Prostate gland (tissue), 2 donors: ENCODE measurements around the gene COL6A5. TPM values are rescaled to one million over a fixed set of nuclear protein-coding genes. Genes with fewer than 3 reads are reported as not detected.

ENCODE experiments used
- DNase-seq: peaks from one replicate; pipeline ENCODE4 v3.0.0-alpha.2; 2019; ENCODE audit warnings: low spot score
- H3K27ac ChIP-seq, 2 donors: fragments of 200-600 bp; sonication (generic); 2 replicates each; pipeline ENCODE4 v1.5.1; 2017 to 2019
- H3K27me3 ChIP-seq: fragments of 200-600 bp; sonication (generic); replicated peaks from 2 replicates; pipeline ENCODE4 v1.5.1; 2019; ENCODE audit not compliant: insufficient read depth
- H3K36me3 ChIP-seq, 2 donors: fragments of 200-600 bp; sonication (generic); 1 replicate in 1 of 2; 2 replicates in 1 of 2; pipeline versions ENCODE4 v1.5.1 to v1.8.1; 2017 to 2019
- H3K4me1 ChIP-seq: fragments of 200-600 bp; sonication (generic); replicated peaks from 2 replicates; pipeline ENCODE4 v1.5.1; 2019
- H3K4me3 ChIP-seq, 2 donors: fragments of 200-600 bp; sonication (generic); 2 replicates each; pipeline ENCODE4 v1.5.1; 2017 to 2019
- H3K9me3 ChIP-seq: fragments of 200-600 bp; sonication (generic); 2 replicates; pipeline ENCODE4 v1.5.1; 2017
- CTCF ChIP-seq, 4 experiments: fragments of 200-600 bp in 2 of 4; fragments of 450-650 bp in 2 of 4; sonication (generic) in 2 of 4; IDR thresholded peaks; 1 replicate in 3 of 4; 2 replicates in 1 of 4; pipeline ENCODE4 v1.5.1; 2016 to 2019; ENCODE audit warnings: antibody characterized with exemption in 4 of 4, mild to moderate bottlenecking in 2 of 4, moderate library complexity in 2 of 4
- POLR2A ChIP-seq: fragments of 450-650 bp; IDR thresholded peaks from one replicate; pipeline ENCODE4 v1.6.1; 2016; ENCODE audit warnings: antibody characterized with exemption, mild to moderate bottlenecking
- POLR2AphosphoS5 ChIP-seq: sonication (generic); formaldehyde crosslinking; IDR thresholded peaks from one replicate; pipeline ENCODE4 v1.6.1; 2017; ENCODE audit warnings: antibody characterized with exemption
- WGBS: methylation state at CpG from one replicate; pipeline ENCODE4 v1.1.5; 2018; 5-methylcytosine and 5-hydroxymethylcytosine counted together
- intact Hi-C: fragments of 100-400 bp; cut with DNase I; formaldehyde crosslinking; loops from one replicate; pipeline ENCODE4 v1.14.2; 2022
- total RNA-seq, 2 donors: library from RNA; depleted of rRNA; stranded (reverse); fragments of >200 nt; gene quantifications; one replicate each; pipeline ENCODE4 v1.1.0, GENCODE V29; 2016

COL6A5 gene
- total RNA-seq, 2 donors from 2014 or later: 0.57 TPM; not detected in 1

- Histone ChIP-seq H3K9me3 (no peaks in the 10 kb centered on the region), H3K27me3 (no peaks in the 10 kb centered on the region), H3K4me3 (no peak overlapping the region), H3K4me1 (no peaks in the 10 kb centered on the region), H3K36me3 (no peaks in the 10 kb centered on the region), H3K27ac (no peak overlapping the region)
- TF ChIP-seq CTCF (IDR thresholded peaks at IDR 0.05) (no peak), POLR2AphosphoS5 (no peak), POLR2A (no peak)
- WGBS: 61% methylated on average over 3 of the region's 3 CpGs
- intact Hi-C loops: no loop called here
- no peak for DNase-seq
Measured at GRCh38 chr3:130384476-130385025, 39.1 kb downstream of the COL6A5 start.

- H3K9me3 ChIP-seq: no peaks in the 10 kb centered on the region
- no peaks in the 10 kb centered on the region for H3K36me3 ChIP-seq
- H3K4me3 ChIP-seq: no peak overlapping the region
- intact Hi-C loops: no loop called here
- H3K4me1 ChIP-seq: no peaks in the 10 kb centered on the region
- no peaks in the 10 kb centered on the region for H3K27me3 ChIP-seq
- H3K27ac ChIP-seq: no peak overlapping the region
- TF ChIP-seq POLR2AphosphoS5 (no peak), CTCF (IDR thresholded peaks at IDR 0.05) (no peak), POLR2A (no peak)
- 64% methylated on average over 2 of the region's 2 CpGs for WGBS
- no peak for DNase-seq
Measured at GRCh38 chr3:130386604-130387263, 41.3 kb downstream of the COL6A5 start.

- WGBS: 79% methylated on average over 1 of the region's 1 CpG
- TF ChIP-seq CTCF (IDR thresholded peaks at IDR 0.05) (no peak), POLR2A (no peak), POLR2AphosphoS5 (no peak)
- Histone ChIP-seq H3K27me3 (no peaks in the 10 kb centered on the region), H3K27ac (no peak overlapping the region), H3K4me1 (no peaks in the 10 kb centered on the region), H3K9me3 (no peaks in the 10 kb centered on the region), H3K36me3 (no peaks in the 10 kb centered on the region), H3K4me3 (no peak overlapping the region)
- intact Hi-C loops: no loop called here
- no peak for DNase-seq
Measured at GRCh38 chr3:130389743-130390478, 44.4 kb downstream of the COL6A5 start.

- no peak for DNase-seq
- H3K27ac ChIP-seq: no peak overlapping the region
- no peaks in the 10 kb centered on the region for H3K4me1 ChIP-seq
- no peaks in the 10 kb centered on the region for H3K9me3 ChIP-seq
- H3K4me3 ChIP-seq: no peak overlapping the region
- H3K36me3 ChIP-seq: no peaks in the 10 kb centered on the region
- 93% methylated on average over 2 of the region's 2 CpGs for WGBS
- no peaks in the 10 kb centered on the region for H3K27me3 ChIP-seq
- no peak for TF ChIP-seq POLR2AphosphoS5
- TF ChIP-seq CTCF (IDR thresholded peaks at IDR 0.05): no peak
- TF ChIP-seq POLR2A: no peak
- intact Hi-C loops: no loop called here
Measured at GRCh38 chr3:130392266-130392665, 46.8 kb downstream of the COL6A5 start.
